PC-3 (cell line): ENCODE results near the gene TIMM17A. TPM values are rescaled to one million over a fixed set of nuclear protein-coding genes. Genes with fewer than 3 reads are reported as not detected.

ENCODE experiments used
- ATAC-seq: fragments of 200-7000 bp; cut with Tn5 transposase; 2 replicates; pipeline ENCODE4 v1.9.1; 2020; ENCODE audit warnings: mild to moderate bottlenecking, moderate library complexity
- BruUV-seq: library from RNA; stranded (reverse); fragments of 400-500 nt; replicated peaks from 2 replicates; lab custom pipeline; 2021; lab: Mats Ljungman, UMichigan
- CTCF ChIA-PET: fragments of 300-600 bp; sonication (Branson Sonifier 250); formaldehyde crosslinking; loops from one replicate; lab custom pipeline; 2022; ENCODE audit warnings: antibody characterized with exemption; lab: Charles Lee
- POLR2A ChIA-PET: fragments of 300-600 bp; sonication (Branson Sonifier 250); formaldehyde crosslinking; loops from one replicate; lab custom pipeline; 2022; ENCODE audit warnings: antibody characterized with exemption; ENCODE audit not compliant: unreplicated experiment; lab: Charles Lee
- DNase-seq: peaks from one replicate; pipeline ENCODE4 v3.0.0-alpha.2; 2015
- H2AFZ ChIP-seq: fragments of 300-600 bp; sonication (generic); 2 replicates; pipeline ENCODE4 v1.6.0; 2016; ENCODE audit warnings: antibody characterized with exemption, low read length
- H3F3A ChIP-seq: fragments of 300-600 bp; sonication (generic); one replicate; pipeline ENCODE4 v1.6.0; 2017; ENCODE audit warnings: antibody characterized with exemption, low read length, control low read depth, mild to moderate bottlenecking; ENCODE audit not compliant: unreplicated experiment
- H3K27ac ChIP-seq: fragments of 300-600 bp; sonication (generic); 2 replicates; pipeline ENCODE4 v1.5.1; 2016; ENCODE audit warnings: mild to moderate bottlenecking, low read length
- H3K27me3 ChIP-seq: fragments of 300-600 bp; sonication (generic); 2 replicates; pipeline ENCODE4 v1.6.1; 2016; ENCODE audit warnings: low read length, mixed read lengths
- H3K36me3 ChIP-seq: fragments of 300-600 bp; sonication (generic); 2 replicates; pipeline ENCODE4 v1.6.1; 2016; ENCODE audit warnings: low read depth, mixed run types, low read length, mixed read lengths
- H3K4me1 ChIP-seq: fragments of 300-600 bp; sonication (generic); 2 replicates; pipeline ENCODE4 v1.5.1; 2016; ENCODE audit warnings: low read length; ENCODE audit not compliant: insufficient read depth
- H3K4me2 ChIP-seq: fragments of 300-600 bp; sonication (generic); 2 replicates; pipeline ENCODE4 v1.6.0; 2016; ENCODE audit warnings: low read length
- H3K4me3 ChIP-seq: fragments of 300-600 bp; sonication (generic); 2 replicates; pipeline ENCODE4 v1.5.1; 2016; ENCODE audit warnings: mild to moderate bottlenecking, low read length, mixed read lengths
- H3K79me2 ChIP-seq: fragments of 300-600 bp; sonication (generic); 2 replicates; pipeline ENCODE4 v1.6.1; 2017; ENCODE audit warnings: low read length, mixed read lengths
- H3K9ac ChIP-seq: fragments of 300-600 bp; sonication (generic); 2 replicates; pipeline ENCODE4 v1.6.0; 2016; ENCODE audit warnings: mild to moderate bottlenecking, low read length
- H3K9me2 ChIP-seq: fragments of 300-600 bp; sonication (generic); replicated peaks from 2 replicates; pipeline ENCODE4 v1.6.1; 2016; ENCODE audit warnings: mixed run types, low read length, mixed read lengths
- H3K9me3 ChIP-seq: fragments of 300-600 bp; sonication (generic); 2 replicates; pipeline ENCODE4 v1.6.1; 2016; ENCODE audit warnings: low read length, mixed read lengths
- H4K20me1 ChIP-seq: fragments of 300-600 bp; sonication (generic); 2 replicates; pipeline ENCODE4 v1.6.1; 2016; ENCODE audit warnings: low read length, mixed read lengths
- CTCF ChIP-seq: fragments of 300-600 bp; sonication (generic); conservative IDR thresholded peaks from 2 replicates; pipeline ENCODE4 v1.5.1; 2017; ENCODE audit warnings: antibody characterized with exemption, low read depth, mild to moderate bottlenecking, low read length
- EZH2 ChIP-seq: fragments of 300-600 bp; sonication (generic); IDR thresholded peaks from one replicate; pipeline ENCODE4 v1.6.1; 2017; ENCODE audit warnings: antibody characterized with exemption, mild to moderate bottlenecking, low read length; ENCODE audit not compliant: unreplicated experiment
- EZH2phosphoT487 ChIP-seq: fragments of 300-600 bp; sonication (generic); IDR thresholded peaks from 2 replicates; pipeline ENCODE4 v1.6.1; 2018; ENCODE audit warnings: mild to moderate bottlenecking, antibody characterized with exemption, low read length, borderline replicate concordance
- intact Hi-C: fragments of 100-400 bp; cut with micrococcal nuclease; formaldehyde crosslinking; loops from 2 replicates; pipeline ENCODE4 v1.9.0; 2023
- total RNA-seq: library from RNA; depleted of rRNA; stranded (reverse); fragments of >200 nt; gene quantifications from 2 replicates; pipeline ENCODE4 v1.2.3, GENCODE V29; 2014

The TIMM17A gene
- total RNA-seq, 1 experiment from 2014 or later: 57.7 TPM

GRCh38 chr1:201942129-201942495 lies 13.2 kb upstream of the TIMM17A start:
- Histone ChIP-seq H3K9ac (no peak overlapping the region), H3K4me2 (no peak overlapping the region), H3F3A (no peaks in the 10 kb centered on the region), H3K27ac (no peak overlapping the region), H3K9me2 (no peaks in the 10 kb centered on the region), H3K79me2 (no peaks in the 10 kb centered on the region), H3K4me3 (no peak overlapping the region), H3K4me1 (peaks cover 6% of the 10 kb centered on the region; the same call in 1 of the 2 replicates), H3K27me3 (no peaks in the 10 kb centered on the region), H3K36me3 (no peaks in the 10 kb centered on the region), H2AFZ (no peak overlapping the region), H4K20me1 (no peaks in the 10 kb centered on the region), H3K9me3 (no peaks in the 10 kb centered on the region)
- no TSS peak for BruUV-seq
- TF ChIP-seq EZH2: no peak
- TF ChIP-seq CTCF: no peak
- no peak for TF ChIP-seq EZH2phosphoT487
- POLR2A ChIA-PET: no interaction called here
- ATAC-seq: no peak
- intact Hi-C loops: no loop called here
- DNase-seq: no peak
- CTCF ChIA-PET: no interaction called here

DNA sequence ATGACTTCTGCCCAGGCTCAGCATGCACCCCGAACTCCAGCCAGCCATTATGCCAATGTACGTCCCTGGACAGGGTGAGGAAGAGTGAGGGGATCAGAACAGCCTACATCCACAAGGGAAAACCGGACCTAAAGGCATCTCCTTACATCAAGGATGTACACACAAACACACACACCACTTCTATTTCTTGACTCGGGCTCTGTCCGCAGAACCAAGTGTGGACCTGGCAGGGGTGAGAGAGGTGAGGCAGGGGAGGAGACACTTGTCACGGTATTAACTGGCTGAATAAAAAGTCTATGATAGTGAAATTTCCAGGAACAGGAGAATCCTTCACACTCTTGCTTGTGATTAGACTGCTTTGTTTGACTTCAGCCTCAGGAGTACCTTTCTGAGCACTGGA lies 11.3 kb upstream of the TIMM17A start:
- H3F3A ChIP-seq: no peaks in the 10 kb centered on the region
- H3K4me2 ChIP-seq: no peak overlapping the region
- no peaks in the 10 kb centered on the region for H3K27me3 ChIP-seq
- H3K4me3 ChIP-seq: no peak overlapping the region
- H3K4me1 ChIP-seq: no peaks in the 10 kb centered on the region; the same call in 1 of the 2 replicates
- ChIA-PET CTCF (no interaction called here), POLR2A (no interaction called here)
- no peaks in the 10 kb centered on the region for H4K20me1 ChIP-seq
- no peaks in the 10 kb centered on the region for H3K9me2 ChIP-seq
- H3K9ac ChIP-seq: no peak overlapping the region
- no peak for DNase-seq
- ATAC-seq: no peak
- H3K27ac ChIP-seq: no peak overlapping the region
- no peaks in the 10 kb centered on the region for H3K79me2 ChIP-seq
- intact Hi-C loops: no loop called here
- TF ChIP-seq CTCF: no peak
- TF ChIP-seq EZH2phosphoT487: no peak
- no peak for TF ChIP-seq EZH2
- H3K9me3 ChIP-seq: no peaks in the 10 kb centered on the region
- no TSS peak for BruUV-seq
- no peak overlapping the region for H2AFZ ChIP-seq
- no peaks in the 10 kb centered on the region for H3K36me3 ChIP-seq

DNA sequence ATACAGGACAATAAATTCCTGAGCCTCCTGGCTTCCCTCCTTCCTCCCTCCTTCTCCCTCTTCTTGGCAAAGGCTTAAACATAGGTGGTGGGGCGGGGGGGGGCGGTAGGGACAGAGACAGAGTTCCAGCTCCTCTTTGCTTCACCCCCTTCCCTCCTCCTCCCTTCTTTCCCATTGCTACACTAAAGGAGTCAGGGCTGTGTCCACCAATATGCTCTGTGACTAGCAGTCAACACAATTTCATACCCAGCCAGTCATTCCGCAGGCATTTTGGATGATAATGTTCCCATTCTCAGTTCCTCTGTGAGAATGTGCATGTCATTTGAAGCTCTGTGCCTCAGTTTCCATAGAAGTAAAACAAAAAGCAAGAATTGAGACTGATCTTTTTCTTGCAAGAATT lies 10.7 kb upstream of the TIMM17A start:
- TF ChIP-seq CTCF: no peak
- no peak for TF ChIP-seq EZH2
- TF ChIP-seq EZH2phosphoT487: no peak
- intact Hi-C loops: no loop called here
- CTCF ChIA-PET: no interaction called here
- no peaks in the 10 kb centered on the region for H3K27me3 ChIP-seq
- no peaks in the 10 kb centered on the region for H3K79me2 ChIP-seq
- no peaks in the 10 kb centered on the region for H3K9me3 ChIP-seq
- POLR2A ChIA-PET: no interaction called here
- no peaks in the 10 kb centered on the region for H4K20me1 ChIP-seq
- H2AFZ ChIP-seq: no peak overlapping the region
- H3F3A ChIP-seq: no peaks in the 10 kb centered on the region
- BruUV-seq: no TSS peak
- no peaks in the 10 kb centered on the region for H3K9me2 ChIP-seq
- no peak overlapping the region for H3K9ac ChIP-seq
- H3K4me3 ChIP-seq: no peak overlapping the region
- no peak overlapping the region for H3K27ac ChIP-seq
- no peak for ATAC-seq
- no peak for DNase-seq
- no peaks in the 10 kb centered on the region; the same call in 1 of the 2 replicates for H3K4me1 ChIP-seq
- no peak overlapping the region for H3K4me2 ChIP-seq
- no peaks in the 10 kb centered on the region for H3K36me3 ChIP-seq
